ENCODE measurements around the gene BIRC2.

Gene BIRC2

DNA sequence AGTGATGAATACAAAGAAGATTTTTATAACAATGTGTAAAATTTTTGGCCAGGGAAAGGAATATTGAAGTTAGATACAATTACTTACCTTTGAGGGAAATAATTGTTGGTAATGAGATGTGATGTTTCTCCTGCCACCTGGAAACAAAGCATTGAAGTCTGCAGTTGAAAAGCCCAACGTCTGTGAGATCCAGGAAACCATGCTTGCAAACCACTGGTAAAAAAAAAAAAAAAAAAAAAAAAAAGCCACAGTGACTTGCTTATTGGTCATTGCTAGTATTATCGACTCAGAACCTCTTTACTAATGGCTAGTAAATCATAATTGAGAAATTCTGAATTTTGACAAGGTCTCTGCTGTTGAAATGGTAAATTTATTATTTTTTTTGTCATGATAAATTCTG is 24.5 kb upstream of the BIRC2 start:
- H3K36me3 ChIP-seq (ENCODE audit: control insufficient read depth, low read length): peaks cover 22% of the 10 kb centered on the region
- H3K4me2 ChIP-seq (ENCODE audit: low read length): peak overlapping the region; percentile 40

GRCh38 chr11:102323542-102324251 is 23.3 kb upstream of the BIRC2 start:
- H3K27ac ChIP-seq (ENCODE audit: low read depth, low read length): no peak overlapping the region
- H3K27me3 ChIP-seq (ENCODE audit: control insufficient read depth, low read length): no peaks in the 10 kb centered on the region
- no peaks in the 10 kb centered on the region for H3K9me3 ChIP-seq (ENCODE audit: control insufficient read depth, insufficient read depth, low read length)
- H3F3A ChIP-seq (ENCODE audit: control insufficient read depth, insufficient read depth): no peaks in the 10 kb centered on the region; the same call in none of the 2 replicates
- peaks cover 33% of the 10 kb centered on the region for H3K79me2 ChIP-seq (ENCODE audit: control insufficient read depth, low read length)
- H3K4me1 ChIP-seq (ENCODE audit: control insufficient read depth, low read length): peaks cover 47% of the 10 kb centered on the region
- H3K36me3 ChIP-seq (ENCODE audit: control insufficient read depth, low read length): peaks cover 29% of the 10 kb centered on the region
- no peaks in the 10 kb centered on the region for H4K20me1 ChIP-seq (ENCODE audit: control insufficient read depth, insufficient read depth, low read depth, low read length)
- TF ChIP-seq, protein P1, sequence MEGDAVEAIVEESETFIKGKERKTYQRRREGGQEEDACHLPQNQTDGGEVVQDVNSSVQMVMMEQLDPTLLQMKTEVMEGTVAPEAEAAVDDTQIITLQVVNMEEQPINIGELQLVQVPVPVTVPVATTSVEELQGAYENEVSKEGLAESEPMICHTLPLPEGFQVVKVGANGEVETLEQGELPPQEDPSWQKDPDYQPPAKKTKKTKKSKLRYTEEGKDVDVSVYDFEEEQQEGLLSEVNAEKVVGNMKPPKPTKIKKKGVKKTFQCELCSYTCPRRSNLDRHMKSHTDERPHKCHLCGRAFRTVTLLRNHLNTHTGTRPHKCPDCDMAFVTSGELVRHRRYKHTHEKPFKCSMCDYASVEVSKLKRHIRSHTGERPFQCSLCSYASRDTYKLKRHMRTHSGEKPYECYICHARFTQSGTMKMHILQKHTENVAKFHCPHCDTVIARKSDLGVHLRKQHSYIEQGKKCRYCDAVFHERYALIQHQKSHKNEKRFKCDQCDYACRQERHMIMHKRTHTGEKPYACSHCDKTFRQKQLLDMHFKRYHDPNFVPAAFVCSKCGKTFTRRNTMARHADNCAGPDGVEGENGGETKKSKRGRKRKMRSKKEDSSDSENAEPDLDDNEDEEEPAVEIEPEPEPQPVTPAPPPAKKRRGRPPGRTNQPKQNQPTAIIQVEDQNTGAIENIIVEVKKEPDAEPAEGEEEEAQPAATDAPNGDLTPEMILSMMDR (IDR thresholded peaks at IDR 0.05; ENCODE audit: low read depth, low read length, poor library complexity, severe bottlenecking): no peak
- TF ChIP-seq EZH2phosphoT487 (IDR thresholded peaks at IDR 0.05; ENCODE audit: borderline replicate concordance, low read length): no peak
- H3K4me3 ChIP-seq (ENCODE audit: low read length): no peak overlapping the region
- H3K9me2 ChIP-seq (replicated peaks; ENCODE audit: control insufficient read depth, low read length): no peaks in the 10 kb centered on the region
- H3K4me2 ChIP-seq (ENCODE audit: low read length): no peak overlapping the region

More for the DNA sequence above, 24.5 kb upstream of the BIRC2 start:
- Histone ChIP-seq H3K27me3 (ENCODE audit: control insufficient read depth, low read length) (no peaks in the 10 kb centered on the region), H3K9me2 (replicated peaks; ENCODE audit: control insufficient read depth, low read length) (no peaks in the 10 kb centered on the region), H3K9me3 (ENCODE audit: control insufficient read depth, insufficient read depth, low read length) (no peaks in the 10 kb centered on the region), H3K4me1 (ENCODE audit: control insufficient read depth, low read length) (peaks cover 58% of the 10 kb centered on the region), H3K27ac (ENCODE audit: low read depth, low read length) (no peak overlapping the region), H3F3A (ENCODE audit: control insufficient read depth, insufficient read depth) (no peaks in the 10 kb centered on the region; the same call in none of the 2 replicates), H4K20me1 (ENCODE audit: control insufficient read depth, insufficient read depth, low read depth, low read length) (no peaks in the 10 kb centered on the region), H3K4me3 (ENCODE audit: low read length) (no peak overlapping the region; the same call in 1 of the 2 replicates), H3K79me2 (ENCODE audit: control insufficient read depth, low read length) (peaks cover 41% of the 10 kb centered on the region)
- TF ChIP-seq, protein P1 (IDR thresholded peaks at IDR 0.05; ENCODE audit: low read depth, low read length, poor library complexity, severe bottlenecking): no peak
- TF ChIP-seq EZH2phosphoT487 (IDR thresholded peaks at IDR 0.05; ENCODE audit: borderline replicate concordance, low read length): no peak

- H3K4me3 ChIP-seq (ENCODE audit: low read length): no peak overlapping the region
- no peak overlapping the region for H3K4me2 ChIP-seq (ENCODE audit: low read length)
- H3K9me2 ChIP-seq (replicated peaks; ENCODE audit: control insufficient read depth, low read length): no peaks in the 10 kb centered on the region
- H3F3A ChIP-seq (ENCODE audit: control insufficient read depth, insufficient read depth): no peaks in the 10 kb centered on the region; the same call in none of the 2 replicates
- no peaks in the 10 kb centered on the region for H4K20me1 ChIP-seq (ENCODE audit: control insufficient read depth, insufficient read depth, low read depth, low read length)
- no peak for TF ChIP-seq EZH2phosphoT487 (IDR thresholded peaks at IDR 0.05; ENCODE audit: borderline replicate concordance, low read length)
- TF ChIP-seq, protein P1 (IDR thresholded peaks at IDR 0.05; ENCODE audit: low read depth, low read length, poor library complexity, severe bottlenecking): peak; percentile 13
- H3K27ac ChIP-seq (ENCODE audit: low read depth, low read length): no peak overlapping the region
- H3K9me3 ChIP-seq (ENCODE audit: control insufficient read depth, insufficient read depth, low read length): no peaks in the 10 kb centered on the region
- peaks cover 36% of the 10 kb centered on the region for H3K36me3 ChIP-seq (ENCODE audit: control insufficient read depth, low read length)
- H3K27me3 ChIP-seq (ENCODE audit: control insufficient read depth, low read length): no peaks in the 10 kb centered on the region
- peaks cover 23% of the 10 kb centered on the region for H3K79me2 ChIP-seq (ENCODE audit: control insufficient read depth, low read length)
- H3K4me1 ChIP-seq (ENCODE audit: control insufficient read depth, low read length): peaks cover 34% of the 10 kb centered on the region
Measured at GRCh38 chr11:102325088-102325487, 21.9 kb upstream of the BIRC2 start.
